Osteoblast (primary cell): ENCODE data around the gene HBS1L. TPM values are rescaled to one million over a fixed set of nuclear protein-coding genes. Genes with fewer than 3 reads are reported as not detected.

Experiments used
- DNase-seq: peaks from one replicate; pipeline ENCODE4 v3.0.0; 2011; ENCODE audit warnings: low spot score, mixed read lengths; ENCODE audit not compliant: insufficient read length; ENCODE audit errors: missing footprints
- H2AFZ ChIP-seq: 2 replicates; pipeline ENCODE4 v1.6.0; 2011; ENCODE audit warnings: mild to moderate bottlenecking, low read length
- H3K27ac ChIP-seq: 2 replicates; pipeline ENCODE4 v1.5.1; 2011; ENCODE audit warnings: mild to moderate bottlenecking, low read depth, low read length, moderate library complexity
- H3K27me3 ChIP-seq: 2 replicates; pipeline ENCODE4 v1.6.0; 2012; ENCODE audit warnings: mild to moderate bottlenecking, control low read depth, inconsistent platforms, low read length, moderate library complexity; ENCODE audit not compliant: insufficient read depth
- H3K36me3 ChIP-seq: 2 replicates; pipeline ENCODE4 v1.5.1; 2011; ENCODE audit warnings: mild to moderate bottlenecking, low read length, control low read depth, moderate library complexity; ENCODE audit not compliant: insufficient read depth
- H3K4me1 ChIP-seq: 2 replicates; pipeline ENCODE4 v1.5.1; 2011; ENCODE audit warnings: mild to moderate bottlenecking, low read length, control low read depth, moderate library complexity; ENCODE audit not compliant: insufficient read depth
- H3K4me2 ChIP-seq: 2 replicates; pipeline ENCODE4 v1.6.0; 2011; ENCODE audit warnings: mild to moderate bottlenecking, low read length; ENCODE audit not compliant: insufficient read depth
- H3K4me3 ChIP-seq: fragments of 200-600 bp; sonication (generic); 3 replicates; pipeline ENCODE4 v1.5.1; 2012; ENCODE audit warnings: mild to moderate bottlenecking, low read length, inconsistent platforms; ENCODE audit not compliant: insufficient read depth
- H3K79me2 ChIP-seq: 2 replicates; pipeline ENCODE4 v1.6.0; 2012; ENCODE audit warnings: mild to moderate bottlenecking, low read length, control low read depth, inconsistent platforms; ENCODE audit not compliant: insufficient read depth
- H3K9me3 ChIP-seq: 2 replicates; pipeline ENCODE4 v1.5.1; 2011; ENCODE audit warnings: low read depth, low read length, control low read depth
- H4K20me1 ChIP-seq: 2 replicates; pipeline ENCODE4 v1.6.0; 2012; ENCODE audit warnings: mild to moderate bottlenecking, low read length, control low read depth; ENCODE audit not compliant: insufficient read depth
- CTCF ChIP-seq: IDR thresholded peaks from 2 replicates; pipeline ENCODE4 v1.5.1; 2011; ENCODE audit warnings: mild to moderate bottlenecking, low read depth, low read length, moderate library complexity; ENCODE audit errors: extremely low read depth
- total RNA-seq: library from RNA; depleted of rRNA; stranded (reverse); fragments of >200 nt; gene quantifications from 2 replicates; pipeline ENCODE4 v1.2.3, GENCODE V29; 2012

HBS1L gene
- total RNA-seq, 1 donor, result 94.8 TPM

DNA sequence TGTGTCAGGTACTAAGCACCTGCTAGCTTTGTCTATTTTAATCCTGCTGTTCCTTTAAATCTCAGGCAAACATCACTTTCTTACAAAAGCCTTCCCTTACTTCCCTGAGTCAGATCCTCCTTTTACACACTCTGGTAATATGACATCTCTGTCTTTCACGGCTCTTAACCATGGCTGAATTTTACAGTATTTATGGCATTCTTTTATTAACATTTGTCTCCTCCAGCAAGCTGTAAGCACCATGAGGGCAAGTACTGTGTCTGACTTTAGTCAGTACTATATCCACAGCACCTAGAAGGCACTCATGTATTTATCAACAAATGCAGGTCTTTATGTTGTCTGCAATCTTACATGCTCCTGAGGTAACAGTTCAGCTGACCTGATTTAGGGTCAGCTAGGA is 33.7 kb upstream of the HBS1L start:
- Histone ChIP-seq H3K27ac (no peak overlapping the region), H3K27me3 (peaks cover 28% of the 10 kb centered on the region), H3K36me3 (no peaks in the 10 kb centered on the region), H3K9me3 (no peaks in the 10 kb centered on the region), H3K79me2 (no peaks in the 10 kb centered on the region), H3K4me2 (no peak overlapping the region), H3K4me1 (peaks cover 4% of the 10 kb centered on the region), H2AFZ (no peak overlapping the region), H3K4me3 (no peak overlapping the region), H4K20me1 (no peaks in the 10 kb centered on the region)
- DNase-seq, result no peak
- TF ChIP-seq CTCF, result no peak

DNA sequence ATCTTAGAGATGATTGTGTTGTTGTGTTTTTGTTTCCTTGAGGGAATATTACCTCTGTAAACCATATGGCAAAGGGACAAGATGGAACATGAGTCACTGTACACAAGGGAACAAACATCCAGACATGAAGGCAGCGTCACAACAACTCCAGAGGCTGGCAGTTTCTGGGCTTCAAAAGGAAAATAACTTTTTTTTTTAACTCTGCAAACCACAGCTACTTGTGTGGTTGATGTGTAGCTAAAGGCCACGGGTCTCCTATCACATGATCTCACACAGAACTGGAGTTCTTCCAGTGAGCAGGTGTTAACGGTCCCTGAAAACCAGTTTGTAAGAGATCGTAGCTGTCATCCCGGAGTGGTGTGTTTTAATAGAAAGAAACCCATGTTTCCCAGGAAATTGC is 33.2 kb upstream of the HBS1L start:
- Histone ChIP-seq H3K9me3 (no peaks in the 10 kb centered on the region), H3K4me1 (peaks cover 4% of the 10 kb centered on the region), H3K36me3 (no peaks in the 10 kb centered on the region), H4K20me1 (no peaks in the 10 kb centered on the region), H3K4me2 (no peak overlapping the region), H3K27me3 (peaks cover 27% of the 10 kb centered on the region), H3K4me3 (no peak overlapping the region), H2AFZ (no peak overlapping the region), H3K27ac (no peak overlapping the region), H3K79me2 (no peaks in the 10 kb centered on the region)
- no peak for DNase-seq
- no peak for TF ChIP-seq CTCF

DNA sequence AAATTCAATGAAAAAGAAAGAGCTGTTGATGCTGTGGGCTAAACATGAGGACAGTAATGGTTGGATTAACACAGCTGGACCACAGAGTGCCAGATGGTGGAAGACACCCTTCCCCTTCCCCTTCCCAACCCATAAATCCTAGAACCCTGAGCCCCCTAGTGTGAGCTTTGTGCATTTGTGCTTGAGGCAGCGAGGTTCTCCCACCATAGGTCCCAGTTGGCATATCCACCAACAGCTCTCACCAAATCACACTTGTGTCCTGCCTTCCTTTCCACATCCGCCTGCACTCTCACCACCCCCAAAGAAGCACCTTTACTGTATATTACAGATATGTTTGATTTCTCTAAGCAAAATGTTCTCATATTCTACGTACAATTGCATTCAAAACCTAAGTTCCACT is 32.8 kb upstream of the HBS1L start:
- Histone ChIP-seq H2AFZ (no peak overlapping the region), H3K27ac (no peak overlapping the region), H3K9me3 (no peaks in the 10 kb centered on the region), H4K20me1 (no peaks in the 10 kb centered on the region), H3K4me1 (peaks cover 4% of the 10 kb centered on the region), H3K79me2 (no peaks in the 10 kb centered on the region), H3K36me3 (no peaks in the 10 kb centered on the region), H3K27me3 (peaks cover 27% of the 10 kb centered on the region), H3K4me2 (no peak overlapping the region), H3K4me3 (no peak overlapping the region)
- no peak for TF ChIP-seq CTCF
- no peak for DNase-seq

- Histone ChIP-seq H3K36me3 (no peaks in the 10 kb centered on the region), H3K4me1 (peaks cover 4% of the 10 kb centered on the region), H3K27ac (no peak overlapping the region), H3K79me2 (no peaks in the 10 kb centered on the region), H3K4me3 (no peak overlapping the region), H3K27me3 (peaks cover 27% of the 10 kb centered on the region), H3K4me2 (peak overlapping the region; percentile 3), H4K20me1 (no peaks in the 10 kb centered on the region), H3K9me3 (no peaks in the 10 kb centered on the region), H2AFZ (no peak overlapping the region)
- no peak for TF ChIP-seq CTCF
- DNase-seq, result no peak
These were observed 31.8 kb upstream of the HBS1L start for GRCh38 chr6:135086414-135086764.
